HL-60 (cell line): ENCODE data around the gene SPACA5.

ENCODE experiments used
- GABPA ChIP-seq: IDR thresholded peaks from 2 replicates; pipeline ENCODE4 v1.6.1; 2012; ENCODE audit warnings: low read depth
- POLR2AphosphoS5 ChIP-seq: IDR thresholded peaks from 2 replicates; pipeline ENCODE4 v1.6.1; 2012; ENCODE audit warnings: low read depth
- TF ChIP-seq, protein P1 (sequence below): IDR thresholded peaks from one replicate; pipeline ENCODE4 v1.5.1; 2011; ENCODE audit warnings: low read length, control low read depth, inconsistent platforms; ENCODE audit not compliant: insufficient read depth
- TF ChIP-seq, protein P2 (sequence below): IDR thresholded peaks from 2 replicates; pipeline ENCODE4 v1.6.1; 2012; ENCODE audit warnings: low read depth; ENCODE audit not compliant: insufficient replicate concordance

DNA sequence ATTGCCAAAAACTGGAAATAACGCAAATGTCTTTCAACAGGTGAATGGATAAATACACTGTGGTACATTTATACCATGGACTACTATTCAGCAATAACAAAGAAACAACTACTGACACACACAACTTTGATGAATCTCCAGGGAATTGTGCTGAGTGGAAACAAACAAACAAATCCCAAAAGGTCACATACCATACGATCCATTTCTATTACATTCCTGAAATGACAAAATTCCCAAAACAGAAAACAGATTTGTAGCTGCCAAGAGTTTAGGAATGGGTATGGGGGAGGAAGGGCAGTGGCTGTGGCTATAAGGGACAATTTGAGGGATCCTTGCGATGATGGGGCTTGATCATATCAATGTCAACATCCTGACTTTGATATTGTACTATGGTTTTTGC lies 5.5 kb upstream of the SPACA5 start:
- TF ChIP-seq, protein P1, sequence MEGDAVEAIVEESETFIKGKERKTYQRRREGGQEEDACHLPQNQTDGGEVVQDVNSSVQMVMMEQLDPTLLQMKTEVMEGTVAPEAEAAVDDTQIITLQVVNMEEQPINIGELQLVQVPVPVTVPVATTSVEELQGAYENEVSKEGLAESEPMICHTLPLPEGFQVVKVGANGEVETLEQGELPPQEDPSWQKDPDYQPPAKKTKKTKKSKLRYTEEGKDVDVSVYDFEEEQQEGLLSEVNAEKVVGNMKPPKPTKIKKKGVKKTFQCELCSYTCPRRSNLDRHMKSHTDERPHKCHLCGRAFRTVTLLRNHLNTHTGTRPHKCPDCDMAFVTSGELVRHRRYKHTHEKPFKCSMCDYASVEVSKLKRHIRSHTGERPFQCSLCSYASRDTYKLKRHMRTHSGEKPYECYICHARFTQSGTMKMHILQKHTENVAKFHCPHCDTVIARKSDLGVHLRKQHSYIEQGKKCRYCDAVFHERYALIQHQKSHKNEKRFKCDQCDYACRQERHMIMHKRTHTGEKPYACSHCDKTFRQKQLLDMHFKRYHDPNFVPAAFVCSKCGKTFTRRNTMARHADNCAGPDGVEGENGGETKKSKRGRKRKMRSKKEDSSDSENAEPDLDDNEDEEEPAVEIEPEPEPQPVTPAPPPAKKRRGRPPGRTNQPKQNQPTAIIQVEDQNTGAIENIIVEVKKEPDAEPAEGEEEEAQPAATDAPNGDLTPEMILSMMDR: no peak
- TF ChIP-seq POLR2AphosphoS5 (no peak), GABPA (no peak)
- TF ChIP-seq, protein P2, sequence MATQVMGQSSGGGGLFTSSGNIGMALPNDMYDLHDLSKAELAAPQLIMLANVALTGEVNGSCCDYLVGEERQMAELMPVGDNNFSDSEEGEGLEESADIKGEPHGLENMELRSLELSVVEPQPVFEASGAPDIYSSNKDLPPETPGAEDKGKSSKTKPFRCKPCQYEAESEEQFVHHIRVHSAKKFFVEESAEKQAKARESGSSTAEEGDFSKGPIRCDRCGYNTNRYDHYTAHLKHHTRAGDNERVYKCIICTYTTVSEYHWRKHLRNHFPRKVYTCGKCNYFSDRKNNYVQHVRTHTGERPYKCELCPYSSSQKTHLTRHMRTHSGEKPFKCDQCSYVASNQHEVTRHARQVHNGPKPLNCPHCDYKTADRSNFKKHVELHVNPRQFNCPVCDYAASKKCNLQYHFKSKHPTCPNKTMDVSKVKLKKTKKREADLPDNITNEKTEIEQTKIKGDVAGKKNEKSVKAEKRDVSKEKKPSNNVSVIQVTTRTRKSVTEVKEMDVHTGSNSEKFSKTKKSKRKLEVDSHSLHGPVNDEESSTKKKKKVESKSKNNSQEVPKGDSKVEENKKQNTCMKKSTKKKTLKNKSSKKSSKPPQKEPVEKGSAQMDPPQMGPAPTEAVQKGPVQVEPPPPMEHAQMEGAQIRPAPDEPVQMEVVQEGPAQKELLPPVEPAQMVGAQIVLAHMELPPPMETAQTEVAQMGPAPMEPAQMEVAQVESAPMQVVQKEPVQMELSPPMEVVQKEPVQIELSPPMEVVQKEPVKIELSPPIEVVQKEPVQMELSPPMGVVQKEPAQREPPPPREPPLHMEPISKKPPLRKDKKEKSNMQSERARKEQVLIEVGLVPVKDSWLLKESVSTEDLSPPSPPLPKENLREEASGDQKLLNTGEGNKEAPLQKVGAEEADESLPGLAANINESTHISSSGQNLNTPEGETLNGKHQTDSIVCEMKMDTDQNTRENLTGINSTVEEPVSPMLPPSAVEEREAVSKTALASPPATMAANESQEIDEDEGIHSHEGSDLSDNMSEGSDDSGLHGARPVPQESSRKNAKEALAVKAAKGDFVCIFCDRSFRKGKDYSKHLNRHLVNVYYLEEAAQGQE: no peak
